Pons (tissue), 1 donor: ENCODE data around the gene ADORA2B.
A peak's percentile ranks its signal among the peaks of the same experiment; 100 is the strongest.
"Not testable (repeated sequence)": the region's sequence is repeated elsewhere in the genome, so short reads cannot be mapped to it uniquely, and the experiment has no call there.

Experiments
- DNase-seq: peaks from one replicate; pipeline ENCODE4 v3.0.0-alpha.2; 2016; ENCODE audit warnings: low spot score

The ADORA2B gene

GRCh38 chr17:15955793-15956541 lies 11.0 kb downstream of the ADORA2B start:
- DNase-seq = no peak

- no peak for DNase-seq
Observed at GRCh38 chr17:15957206-15957605, 12.3 kb downstream of the ADORA2B start.

DNA sequence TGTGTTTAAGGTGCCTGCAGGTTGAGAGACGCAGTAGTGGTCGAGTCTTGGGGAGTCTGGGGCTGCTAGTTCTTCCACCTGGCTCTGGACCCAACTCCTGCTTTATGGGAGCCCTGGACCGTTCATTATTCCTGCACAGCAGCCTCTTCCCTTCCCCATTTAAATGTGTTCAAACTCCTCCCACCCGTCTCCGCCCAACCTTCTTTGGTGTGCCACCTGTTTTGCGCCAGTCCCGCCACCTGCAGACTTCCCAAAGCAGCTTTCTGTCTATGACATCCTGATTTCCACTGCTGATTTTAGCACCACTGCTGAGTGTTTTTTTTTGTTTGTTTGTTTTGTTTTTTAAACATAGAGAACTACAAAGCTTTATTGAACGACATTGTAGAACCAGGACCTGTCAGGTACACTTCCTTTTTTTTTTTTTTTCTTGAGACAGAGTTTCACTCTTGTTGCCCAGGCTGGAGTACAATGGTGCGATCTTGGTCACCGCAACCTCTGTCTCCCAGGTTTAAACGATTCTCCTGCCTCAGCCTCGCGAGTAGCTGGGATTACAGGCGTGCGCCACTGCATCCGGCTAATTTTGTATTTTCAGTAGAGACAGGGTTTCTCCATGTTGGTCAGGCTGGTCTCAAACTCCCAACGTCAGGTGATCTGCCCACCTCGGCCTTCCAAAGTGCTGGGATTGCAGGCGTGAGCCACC lies 12.8 kb downstream of the ADORA2B start:
- DNase-seq = no peak

- DNase-seq = no peak
Observed at GRCh38 chr17:15958484-15958854, 13.5 kb downstream of the ADORA2B start.

DNA sequence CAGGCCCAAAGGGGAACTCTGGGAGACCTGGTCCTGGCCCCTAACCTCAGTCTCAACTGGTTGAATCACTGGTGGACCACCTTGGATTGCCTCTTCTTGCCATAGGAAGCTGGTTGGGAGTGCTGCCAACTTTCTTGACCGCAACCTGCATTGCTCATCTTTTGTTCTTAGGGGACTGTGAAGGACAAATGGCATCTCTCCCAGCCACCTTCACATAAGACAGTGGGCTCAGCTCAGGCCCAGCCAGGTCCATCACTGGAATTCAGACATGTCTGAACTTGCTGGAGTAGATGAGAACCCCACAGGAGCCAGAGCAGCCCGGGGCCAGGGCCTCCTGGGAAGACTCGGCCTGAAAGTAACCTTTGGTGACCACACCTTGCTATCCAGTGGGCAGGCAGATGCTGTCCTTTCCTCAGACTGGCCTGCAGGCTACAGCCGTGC lies 18.8 kb downstream of the ADORA2B start:
- no peak for DNase-seq

- DNase-seq = no peak
Observed at GRCh38 chr17:15965528-15965927, 20.6 kb downstream of the ADORA2B start.

- peak; percentile 26 for DNase-seq
Observed at GRCh38 chr17:15966183-15966878, 21.4 kb downstream of the ADORA2B start.

- DNase-seq = no peak
Observed at GRCh38 chr17:15966879-15967248, 21.9 kb downstream of the ADORA2B start.

DNA sequence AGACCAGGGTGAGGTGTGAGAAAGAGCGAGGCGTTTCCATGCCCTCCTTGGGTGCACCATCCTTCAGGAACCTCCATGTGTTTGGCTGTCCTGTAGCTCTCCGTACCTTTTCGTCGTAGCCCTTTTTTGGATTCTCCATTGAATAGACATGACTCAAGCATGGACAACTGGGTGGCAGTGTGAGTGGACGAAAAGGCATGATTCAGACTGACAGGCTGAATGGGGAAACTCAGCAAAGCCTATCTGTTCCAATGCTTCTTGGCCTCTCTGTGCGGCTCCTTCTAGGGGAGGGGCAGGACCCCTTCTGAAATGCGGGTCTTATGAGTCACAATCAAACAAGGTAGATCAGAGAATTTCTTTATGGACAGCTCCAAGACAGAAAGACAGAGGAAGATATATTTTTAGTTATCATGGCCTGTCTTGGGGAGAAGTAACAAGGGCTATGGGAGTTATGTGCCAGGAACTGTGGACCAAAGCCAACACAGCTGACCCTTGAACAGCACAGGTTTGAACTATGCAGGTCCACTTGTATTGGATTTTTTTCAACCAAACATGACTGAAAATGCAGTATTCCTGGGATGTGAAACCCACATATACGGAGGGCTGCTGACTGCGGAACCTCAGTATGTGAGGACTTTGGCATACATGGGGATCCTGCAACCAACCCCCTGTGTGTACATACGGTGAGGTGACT lies 22.9 kb downstream of the ADORA2B start:
- no peak for DNase-seq

DNA sequence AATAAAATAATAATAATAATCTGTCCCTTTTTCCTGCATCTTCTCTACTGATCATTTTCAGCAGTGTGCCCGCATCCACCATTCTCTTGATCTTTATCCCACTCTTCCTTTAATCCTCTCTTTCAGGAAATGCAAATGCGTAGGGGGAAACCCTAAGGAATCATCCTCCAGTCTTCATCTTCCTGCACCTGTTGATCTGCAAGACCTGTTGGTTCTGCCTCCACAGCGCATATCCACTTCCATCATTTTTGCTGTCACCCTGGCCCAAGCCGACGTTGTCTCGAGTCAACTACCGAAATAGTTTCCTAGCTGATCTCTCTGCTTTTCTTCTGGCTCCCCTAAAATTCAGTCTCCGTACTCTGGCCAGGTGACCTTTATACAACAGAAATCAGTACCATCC lies 24.5 kb downstream of the ADORA2B start:
- no peak for DNase-seq

GRCh38 chr17:15970500-15970899 lies 25.6 kb downstream of the ADORA2B start:
- DNase-seq = no peak

- DNase-seq = no peak
Observed at GRCh38 chr17:15971098-15971678, 26.3 kb downstream of the ADORA2B start.

DNA sequence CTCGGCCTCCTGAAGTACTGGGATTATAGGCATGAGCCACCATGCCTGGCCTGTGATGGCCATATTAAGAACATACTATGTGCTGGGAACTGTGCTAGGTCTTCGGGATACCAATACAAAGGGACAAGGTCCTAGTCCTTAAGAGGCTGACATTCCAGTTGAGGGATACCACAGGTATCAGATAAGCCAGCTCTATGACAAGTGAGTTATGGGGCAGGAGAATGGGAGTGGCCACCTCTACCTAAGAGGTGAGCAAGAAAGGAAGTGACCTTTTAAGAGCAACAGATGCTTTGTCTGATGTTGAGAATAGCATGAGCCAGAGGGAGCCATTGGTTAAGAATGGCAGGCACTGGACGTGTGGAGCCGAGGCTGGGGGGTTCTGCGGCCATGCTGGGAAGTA lies 27.0 kb downstream of the ADORA2B start:
- no peak for DNase-seq

GRCh38 chr17:15972497-15972951 lies 27.6 kb downstream of the ADORA2B start:
- no peak for DNase-seq

- no peak for DNase-seq
Observed at GRCh38 chr17:15973016-15973415, 28.1 kb downstream of the ADORA2B start.

DNA sequence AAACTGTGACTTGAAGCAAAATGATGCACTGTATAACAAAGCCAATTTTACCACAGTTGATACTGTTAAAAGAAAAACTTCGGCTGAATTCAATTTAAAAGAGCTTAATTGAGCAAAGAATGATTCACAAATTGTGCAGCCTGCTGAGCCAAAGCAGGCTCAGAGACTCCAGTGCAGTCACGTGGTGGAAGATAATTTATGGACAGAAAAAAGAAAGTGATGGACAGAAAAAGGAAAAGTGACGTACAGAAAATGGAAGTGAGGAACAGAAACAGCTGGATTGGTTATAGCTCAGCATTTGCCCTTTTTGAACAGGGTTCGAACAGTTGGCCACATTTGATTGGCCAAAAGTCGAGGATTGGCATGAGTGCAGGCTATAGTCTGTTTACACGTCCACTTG lies 28.9 kb downstream of the ADORA2B start:
- no peak for DNase-seq

GRCh38 chr17:15977894-15978293 lies 33.0 kb downstream of the ADORA2B start:
- DNase-seq = no peak

- DNase-seq = no peak
Observed at GRCh38 chr17:15978606-15979005, 33.7 kb downstream of the ADORA2B start.

DNA sequence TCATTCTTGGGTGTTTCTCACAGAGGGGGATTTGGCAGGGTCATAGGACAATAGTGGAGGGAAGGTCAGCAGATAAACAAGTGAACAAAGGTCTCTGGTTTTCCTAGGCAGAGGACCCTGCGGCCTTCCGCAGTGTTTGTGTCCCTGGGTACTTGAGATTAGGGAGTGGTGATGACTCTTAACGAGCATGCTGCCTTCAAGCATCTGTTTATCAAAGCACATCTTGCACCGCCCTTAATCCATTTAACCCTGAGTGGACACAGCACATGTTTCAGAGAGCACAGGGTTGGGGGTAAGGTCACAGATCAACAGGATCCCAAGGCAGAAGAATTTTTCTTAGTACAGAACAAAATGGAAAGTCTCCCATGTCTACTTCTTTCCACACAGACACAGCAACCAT lies 34.1 kb downstream of the ADORA2B start:
- DNase-seq = not testable (repeated sequence)

GRCh38 chr17:15981208-15981607 lies 36.3 kb downstream of the ADORA2B start:
- DNase-seq = no peak

DNA sequence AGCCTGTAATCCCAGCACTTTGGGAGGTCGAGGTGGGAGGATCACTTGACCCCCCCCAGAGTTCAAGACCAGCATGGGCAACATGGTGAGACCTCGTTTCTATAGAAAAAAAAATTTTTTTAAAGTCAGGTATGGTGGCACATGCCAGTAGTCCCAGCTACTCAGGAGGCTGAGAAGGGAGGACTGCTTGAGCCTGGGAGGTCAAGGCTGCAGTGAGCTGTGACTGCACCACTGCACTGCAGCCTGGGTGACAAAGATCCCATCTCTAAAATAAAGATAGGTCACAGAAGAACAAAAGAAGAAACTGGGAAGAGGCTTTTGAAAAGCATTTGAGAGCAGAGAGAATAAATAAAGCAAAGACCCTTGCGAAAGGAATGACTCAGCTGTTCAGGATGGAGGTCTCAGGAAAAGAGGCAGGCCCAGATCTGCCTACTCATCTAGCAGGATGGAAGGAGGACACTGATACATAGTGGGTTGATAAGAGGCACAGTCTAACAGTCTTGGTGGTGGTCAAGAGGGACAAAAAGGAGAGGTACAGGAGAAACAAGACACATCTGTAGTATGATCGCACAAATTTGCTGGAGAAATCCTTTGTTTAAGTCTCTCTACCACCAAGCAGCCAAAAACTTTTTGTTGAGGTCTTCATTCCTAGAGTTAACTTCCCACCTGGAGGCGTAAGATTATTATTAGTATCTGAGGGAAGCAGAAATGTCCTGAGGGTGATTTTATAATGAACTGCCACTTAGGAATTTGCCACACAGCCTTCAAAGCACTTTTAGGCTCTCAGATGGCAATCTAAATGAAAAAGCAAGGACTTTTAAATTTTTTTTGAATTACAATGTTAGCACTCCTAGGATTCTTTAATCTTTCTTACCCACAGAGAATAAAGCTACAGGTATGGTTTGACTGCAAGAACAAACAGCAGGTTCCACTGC lies 37.0 kb downstream of the ADORA2B start:
- no peak for DNase-seq
